CD4-positive, alpha-beta T cell (primary cell): ENCODE results near the gene RALGAPA1. TPM values are rescaled to one million over a fixed set of nuclear protein-coding genes. Genes with fewer than 3 reads are reported as not detected.

ENCODE experiments used
- ATAC-seq: fragments of 200-7000 bp; cut with Tn5 transposase; one replicate; pipeline ENCODE4 v1.10.0; 2022; ENCODE audit warnings: mild to moderate bottlenecking; ENCODE audit not compliant: poor library complexity
- CTCF ChIA-PET: fragments of 350-600 bp; sonication (Branson Sonifier 250); formaldehyde crosslinking; loops from one replicate; lab custom pipeline; 2021; ENCODE audit warnings: antibody characterized with exemption, inconsistent platforms; lab: Charles Lee
- POLR2A ChIA-PET: fragments of 350-600 bp; sonication (Branson Sonifier 250); formaldehyde crosslinking; loops from one replicate; lab custom pipeline; 2021; ENCODE audit warnings: antibody characterized with exemption, inconsistent platforms; lab: Charles Lee
- DNase-seq, 14 experiments: peaks; one replicate each; pipeline ENCODE4 v3.0.0-alpha.2; 2013 to 2020; ENCODE audit warnings: mixed read lengths in 2 of 14
- H3K27ac ChIP-seq, 2 donors: one replicate each; pipeline versions ENCODE4 v1.5.1 to v1.7.0; 2013; ENCODE audit warnings: low read length in 2 of 2, low read depth in 1 of 2, mild to moderate bottlenecking in 1 of 2
- H3K27me3 ChIP-seq, 2 experiments: 1 replicate in 1 of 2; 2 replicates in 1 of 2; pipeline versions ENCODE4 v1.6.1 to v1.7.0; 2013; ENCODE audit warnings: low read length in 2 of 2, control low read depth in 1 of 2, mild to moderate bottlenecking in 1 of 2, moderate library complexity in 1 of 2; ENCODE audit not compliant: insufficient read depth in 2 of 2, control insufficient read depth in 1 of 2
- H3K36me3 ChIP-seq: one replicate; pipeline ENCODE4 v1.6.1; 2013; ENCODE audit warnings: low read length, control low read depth; ENCODE audit not compliant: insufficient read depth
- H3K4me1 ChIP-seq: one replicate; pipeline ENCODE4 v1.6.1; 2013; ENCODE audit warnings: low read length, control low read depth; ENCODE audit not compliant: insufficient read depth
- H3K4me3 ChIP-seq: one replicate; pipeline ENCODE4 v1.5.1; 2013; ENCODE audit warnings: mild to moderate bottlenecking, low read length, moderate library complexity
- H3K9me3 ChIP-seq, 2 experiments: 1 replicate in 1 of 2; 2 replicates in 1 of 2; pipeline versions ENCODE4 v1.6.1 to v1.7.0; 2013; ENCODE audit warnings: low read length in 2 of 2, mild to moderate bottlenecking in 2 of 2, control low read depth in 1 of 2, moderate library complexity in 1 of 2; ENCODE audit not compliant: control insufficient read depth in 1 of 2, insufficient read depth in 1 of 2
- H3K27ac Mint-ChIP-seq: one replicate; pipeline ENCODE4 v1.8.0; 2020; ENCODE audit warnings: mixed read lengths
- H3K27me3 Mint-ChIP-seq: one replicate; pipeline ENCODE4 v1.8.0; 2021; ENCODE audit warnings: mixed read lengths
- H3K36me3 Mint-ChIP-seq: one replicate; pipeline ENCODE4 v1.8.0; 2021; ENCODE audit warnings: low read depth, mixed read lengths
- H3K4me1 Mint-ChIP-seq: one replicate; pipeline ENCODE4 v1.8.0; 2021; ENCODE audit warnings: low read depth, mixed read lengths
- H3K4me3 Mint-ChIP-seq: one replicate; pipeline ENCODE4 v1.8.0; 2020; ENCODE audit warnings: mild to moderate bottlenecking, mixed read lengths
- H3K9me3 Mint-ChIP-seq: one replicate; pipeline ENCODE4 v1.8.0; 2020; ENCODE audit warnings: mixed read lengths
- CTCF ChIP-seq: fragments of 200-600 bp; IDR thresholded peaks from one replicate; pipeline ENCODE4 v1.8.0; 2022; ENCODE audit warnings: antibody characterized with exemption, mild to moderate bottlenecking
- intact Hi-C, 2 experiments: fragments of 100-400 bp; cut with DNase I in 1 of 2; cut with micrococcal nuclease in 1 of 2; formaldehyde crosslinking; loops; one replicate each; pipeline versions ENCODE4 v1.15.1 to v1.9.0; 2023 to 2025; cut with DNase I, micrococcal nuclease
- total RNA-seq, 174 experiments: library from RNA in 2 of 174; stranded (reverse) in 2 of 174; gene quantifications; one replicate each; pipeline ENCODE4 v1.2.3 and lab custom pipeline; 2021 to 2026

RALGAPA1 gene
- total RNA-seq, 2 experiments from 2014 or later, result 72.0 to 75.5 TPM

GRCh38 chr14:35699791-35700444 lies 109.2 kb downstream of the RALGAPA1 start:
- no peaks in the 10 kb centered on the region for H3K27me3 Mint-ChIP-seq
- H3K36me3 Mint-ChIP-seq, result peaks cover 12% of the 10 kb centered on the region
- peaks cover 3% of the 10 kb centered on the region for H3K36me3 ChIP-seq
- no peak overlapping the region for H3K4me3 Mint-ChIP-seq
- intact Hi-C loops, result no loop called here
- no peak overlapping the region for H3K4me3 ChIP-seq
- TF ChIP-seq CTCF, result no peak
- POLR2A ChIA-PET, result no interaction called here
- no peaks in the 10 kb centered on the region for H3K9me3 ChIP-seq
- no peak for ATAC-seq
- no peak overlapping the region for H3K27ac ChIP-seq
- no peaks in the 10 kb centered on the region for H3K27me3 ChIP-seq
- CTCF ChIA-PET, result no interaction called here
- no peak overlapping the region for H3K27ac Mint-ChIP-seq
- no peaks in the 10 kb centered on the region for H3K9me3 Mint-ChIP-seq
- peaks cover 6% of the 10 kb centered on the region for H3K4me1 Mint-ChIP-seq
- H3K4me1 ChIP-seq, result no peaks in the 10 kb centered on the region
- no peak for DNase-seq

- no peak overlapping the region for H3K4me3 ChIP-seq
- H3K27ac ChIP-seq, result no peak overlapping the region
- H3K9me3 ChIP-seq, result no peaks in the 10 kb centered on the region
- no peak for TF ChIP-seq CTCF
- H3K36me3 ChIP-seq, result no peaks in the 10 kb centered on the region
- H3K27ac Mint-ChIP-seq, result no peak overlapping the region
- POLR2A ChIA-PET, result no interaction called here
- H3K36me3 Mint-ChIP-seq, result no peaks in the 10 kb centered on the region
- DNase-seq, result no peak
- H3K4me1 ChIP-seq, result no peaks in the 10 kb centered on the region
- peaks cover 6% of the 10 kb centered on the region for H3K4me1 Mint-ChIP-seq
- no peak for ATAC-seq
- no peaks in the 10 kb centered on the region for H3K27me3 Mint-ChIP-seq
- intact Hi-C loops, result no loop called here
- H3K4me3 Mint-ChIP-seq, result no peak overlapping the region
- no peaks in the 10 kb centered on the region for H3K9me3 Mint-ChIP-seq
- CTCF ChIA-PET, result no interaction called here
- H3K27me3 ChIP-seq, result no peaks in the 10 kb centered on the region
Measured at GRCh38 chr14:35696575-35696974, 112.5 kb downstream of the RALGAPA1 start.

GRCh38 chr14:35696119-35696518 lies 113.0 kb downstream of the RALGAPA1 start:
- TF ChIP-seq CTCF, result no peak
- Histone ChIP-seq H3K36me3 (no peaks in the 10 kb centered on the region), H3K9me3 (no peaks in the 10 kb centered on the region), H3K4me3 (no peak overlapping the region), H3K4me1 (no peaks in the 10 kb centered on the region), H3K27ac (no peak overlapping the region), H3K27me3 (no peaks in the 10 kb centered on the region)
- ChIA-PET POLR2A (no interaction called here), CTCF (no interaction called here)
- H3K4me1 Mint-ChIP-seq, result peaks cover 6% of the 10 kb centered on the region
- ATAC-seq, result no peak
- intact Hi-C loops, result no loop called here
- no peak for DNase-seq
- no peaks in the 10 kb centered on the region for H3K9me3 Mint-ChIP-seq
- no peaks in the 10 kb centered on the region for H3K36me3 Mint-ChIP-seq
- H3K27me3 Mint-ChIP-seq, result no peaks in the 10 kb centered on the region
- no peak overlapping the region for H3K27ac Mint-ChIP-seq
- H3K4me3 Mint-ChIP-seq, result no peak overlapping the region
